OCI-LY1 (cell line): ENCODE measurements around the gene DPF3.

Source experiments
- H2AFZ ChIP-seq: fragments of 200-600 bp; sonication (generic), shearing (Covaris generic); 2 replicates; pipeline ENCODE4 v1.6.0; 2014; ENCODE audit warnings: antibody characterized with exemption, mild to moderate bottlenecking, low read length
- H3F3A ChIP-seq: fragments of 200-600 bp; sonication (generic), shearing (Covaris generic); 2 replicates; pipeline ENCODE4 v1.6.0; 2014; ENCODE audit warnings: mild to moderate bottlenecking, antibody characterized with exemption, low read length, moderate library complexity; ENCODE audit not compliant: insufficient read depth
- H3K27ac ChIP-seq: fragments of 200-600 bp; sonication (generic); 2 replicates; pipeline ENCODE4 v1.5.1; 2014; ENCODE audit warnings: low read length, mixed run types, mild to moderate bottlenecking, low read depth; ENCODE audit not compliant: poor library complexity, severe bottlenecking
- H3K27me3 ChIP-seq: fragments of 200-600 bp; sonication (generic); 2 replicates; pipeline ENCODE4 v1.6.0; 2014; ENCODE audit warnings: antibody characterized with exemption, mild to moderate bottlenecking, low read length, moderate library complexity; ENCODE audit not compliant: insufficient read depth
- H3K36me3 ChIP-seq: fragments of 200-600 bp; sonication (generic); 2 replicates; pipeline ENCODE4 v1.6.1; 2014; ENCODE audit warnings: mild to moderate bottlenecking, antibody characterized with exemption, low read length, moderate library complexity, mixed read lengths; ENCODE audit not compliant: insufficient read depth
- H3K4me1 ChIP-seq: fragments of 200-600 bp; sonication (generic); 2 replicates; pipeline ENCODE4 v1.5.1; 2014; ENCODE audit warnings: mild to moderate bottlenecking, low read length, moderate library complexity; ENCODE audit not compliant: insufficient read depth, severe bottlenecking
- H3K4me2 ChIP-seq: fragments of 200-600 bp; sonication (generic), shearing (Covaris generic); 2 replicates; pipeline ENCODE4 v1.6.1; 2014; ENCODE audit warnings: low read length
- H3K4me3 ChIP-seq: fragments of 200-600 bp; sonication (generic); 2 replicates; pipeline ENCODE4 v1.5.1; 2014; ENCODE audit warnings: low read length, low read depth, mild to moderate bottlenecking, mixed read lengths; ENCODE audit not compliant: poor library complexity, severe bottlenecking
- H3K79me2 ChIP-seq: fragments of 200-600 bp; shearing (Covaris generic); 2 replicates; pipeline ENCODE4 v1.6.1; 2016; ENCODE audit warnings: mixed run types, low read length, mixed read lengths; ENCODE audit not compliant: insufficient read depth
- H3K9ac ChIP-seq: fragments of 200-600 bp; sonication (generic), shearing (Covaris generic); 2 replicates; pipeline ENCODE4 v1.6.1; 2014; ENCODE audit warnings: mild to moderate bottlenecking, low read length, mixed read lengths
- H3K9me2 ChIP-seq: fragments of 200-600 bp; sonication (generic), shearing (Covaris generic); 2 replicates; pipeline ENCODE4 v1.6.1; 2014; ENCODE audit warnings: low read depth, mild to moderate bottlenecking, low read length, mixed read lengths
- H3K9me3 ChIP-seq: fragments of 200-600 bp; shearing (Covaris generic); 2 replicates; pipeline ENCODE4 v1.6.1; 2014; ENCODE audit warnings: low read length, mixed read lengths
- H4K20me1 ChIP-seq: fragments of 200-600 bp; sonication (generic), shearing (Covaris generic); 2 replicates; pipeline ENCODE4 v1.6.0; 2016; ENCODE audit warnings: mild to moderate bottlenecking, low read length; ENCODE audit not compliant: insufficient read depth
- EZH2 ChIP-seq: fragments of 200-600 bp; sonication (generic), shearing (Covaris generic); IDR thresholded peaks from 2 replicates; pipeline ENCODE4 v1.8.0; 2017; ENCODE audit warnings: borderline replicate concordance, mixed run types, mild to moderate bottlenecking, antibody characterized with exemption, low read length, moderate library complexity, mixed read lengths
- TF ChIP-seq, protein P1 (sequence below): fragments of 200-600 bp; sonication (generic), shearing (Covaris generic); IDR thresholded peaks from 2 replicates; pipeline ENCODE4 v1.5.1; 2017; ENCODE audit warnings: mild to moderate bottlenecking, antibody characterized with exemption, low read length, moderate library complexity, mixed read lengths

The DPF3 gene

GRCh38 chr14:72665259-72665658 lies 228.6 kb downstream of the DPF3 start:
- Histone ChIP-seq H3K4me2 (no peak overlapping the region), H3K4me3 (no peak overlapping the region), H4K20me1 (no peaks in the 10 kb centered on the region), H2AFZ (no peak overlapping the region), H3K4me1 (no peaks in the 10 kb centered on the region), H3K27ac (no peak overlapping the region), H3F3A (no peaks in the 10 kb centered on the region), H3K79me2 (no peaks in the 10 kb centered on the region), H3K9ac (no peak overlapping the region), H3K9me2 (no peaks in the 10 kb centered on the region), H3K27me3 (no peaks in the 10 kb centered on the region; the same call in 1 of the 2 replicates), H3K36me3 (no peaks in the 10 kb centered on the region), H3K9me3 (no peaks in the 10 kb centered on the region)
- TF ChIP-seq EZH2, result no peak
- TF ChIP-seq, protein P1, sequence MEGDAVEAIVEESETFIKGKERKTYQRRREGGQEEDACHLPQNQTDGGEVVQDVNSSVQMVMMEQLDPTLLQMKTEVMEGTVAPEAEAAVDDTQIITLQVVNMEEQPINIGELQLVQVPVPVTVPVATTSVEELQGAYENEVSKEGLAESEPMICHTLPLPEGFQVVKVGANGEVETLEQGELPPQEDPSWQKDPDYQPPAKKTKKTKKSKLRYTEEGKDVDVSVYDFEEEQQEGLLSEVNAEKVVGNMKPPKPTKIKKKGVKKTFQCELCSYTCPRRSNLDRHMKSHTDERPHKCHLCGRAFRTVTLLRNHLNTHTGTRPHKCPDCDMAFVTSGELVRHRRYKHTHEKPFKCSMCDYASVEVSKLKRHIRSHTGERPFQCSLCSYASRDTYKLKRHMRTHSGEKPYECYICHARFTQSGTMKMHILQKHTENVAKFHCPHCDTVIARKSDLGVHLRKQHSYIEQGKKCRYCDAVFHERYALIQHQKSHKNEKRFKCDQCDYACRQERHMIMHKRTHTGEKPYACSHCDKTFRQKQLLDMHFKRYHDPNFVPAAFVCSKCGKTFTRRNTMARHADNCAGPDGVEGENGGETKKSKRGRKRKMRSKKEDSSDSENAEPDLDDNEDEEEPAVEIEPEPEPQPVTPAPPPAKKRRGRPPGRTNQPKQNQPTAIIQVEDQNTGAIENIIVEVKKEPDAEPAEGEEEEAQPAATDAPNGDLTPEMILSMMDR, result no peak

- Histone ChIP-seq H3K9me2 (no peaks in the 10 kb centered on the region), H2AFZ (no peak overlapping the region)
Measured at GRCh38 chr14:72664651-72665050, 229.2 kb downstream of the DPF3 start.

DNA sequence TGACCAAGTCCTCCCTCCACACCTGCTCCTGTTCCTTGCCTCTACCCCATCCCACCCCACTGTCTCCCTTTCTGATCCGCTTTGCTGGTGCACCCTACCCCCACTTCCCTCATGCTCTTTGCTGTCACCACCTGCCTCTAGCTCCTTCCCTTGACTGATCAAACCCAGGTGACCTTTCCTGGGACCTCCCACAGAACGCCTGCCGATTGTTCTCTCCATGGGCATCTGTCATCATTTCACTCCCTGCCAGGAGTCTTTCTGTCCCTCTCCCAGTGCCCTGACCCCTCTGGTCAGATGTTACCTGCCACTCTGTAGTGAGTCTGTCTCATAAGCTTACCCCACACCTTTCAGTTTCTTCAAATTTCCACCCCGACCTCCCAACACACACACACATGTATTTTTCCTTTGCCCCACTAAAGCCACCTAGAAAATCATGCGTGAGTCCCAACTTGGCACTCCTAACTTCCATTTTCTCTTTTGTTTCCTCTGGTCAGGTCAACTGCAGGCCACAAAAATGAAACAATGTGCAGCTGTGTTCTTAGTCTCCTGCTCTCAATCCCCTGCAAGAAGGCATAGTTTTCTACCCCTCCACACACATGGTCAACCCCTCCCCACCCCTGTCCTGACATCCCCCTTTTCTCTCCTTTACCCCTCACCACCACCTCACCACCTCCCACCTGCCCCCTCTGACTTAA lies 229.8 kb downstream of the DPF3 start:
- no peaks in the 10 kb centered on the region for H3F3A ChIP-seq
- H3K4me3 ChIP-seq, result no peak overlapping the region
- H3K79me2 ChIP-seq, result no peaks in the 10 kb centered on the region
- no peak overlapping the region for H3K9ac ChIP-seq
- no peaks in the 10 kb centered on the region for H4K20me1 ChIP-seq
- H3K36me3 ChIP-seq, result no peaks in the 10 kb centered on the region
- H3K9me3 ChIP-seq, result no peaks in the 10 kb centered on the region
- H3K27ac ChIP-seq, result no peak overlapping the region
- H3K4me1 ChIP-seq, result no peaks in the 10 kb centered on the region
- TF ChIP-seq, protein P1, result no peak
- no peak for TF ChIP-seq EZH2
- H2AFZ ChIP-seq, result no peak overlapping the region
- H3K9me2 ChIP-seq, result no peaks in the 10 kb centered on the region
- H3K4me2 ChIP-seq, result no peak overlapping the region
- no peaks in the 10 kb centered on the region; the same call in 1 of the 2 replicates for H3K27me3 ChIP-seq

More at GRCh38 chr14:72664651-72665050, 229.2 kb downstream of the DPF3 start:
- TF ChIP-seq, protein P1, result no peak
- TF ChIP-seq EZH2, result no peak
- Histone ChIP-seq H3K4me2 (no peak overlapping the region), H3K27me3 (no peaks in the 10 kb centered on the region; the same call in 1 of the 2 replicates), H3K4me3 (no peak overlapping the region), H3K79me2 (no peaks in the 10 kb centered on the region), H4K20me1 (no peaks in the 10 kb centered on the region), H3K9me3 (no peaks in the 10 kb centered on the region), H3K27ac (no peak overlapping the region), H3K4me1 (no peaks in the 10 kb centered on the region), H3K36me3 (no peaks in the 10 kb centered on the region), H3K9ac (no peak overlapping the region), H3F3A (no peaks in the 10 kb centered on the region)
